ENCODE results near the gene TAS2R31. TPM values are rescaled to one million over a fixed set of nuclear protein-coding genes. Genes with fewer than 3 reads are reported as not detected.
"Not testable (repeated sequence)": the region's sequence is repeated elsewhere in the genome, so short reads cannot be mapped to it uniquely, and the experiment has no call there.

Gene TAS2R31
- polyA plus RNA-seq, 3 donors: 0.29 TPM; not detected in 2

GRCh38 chr12:11040162-11040561 lies 9.0 kb upstream of the TAS2R31 start:
- DNase-seq: no peak
- Mint-ChIP-seq H3K4me1 (no peaks in the 10 kb centered on the region), H3K9me3 (peaks cover 4 to 11% (median 10%) of the 10 kb centered on the region in 7 donors), H3K27me3 (ENCODE audit: low read depth in 3 of 3) (peaks cover 0 to 1% (median 0%) of the 10 kb centered on the region in 3 donors), H3K4me3 (no peak overlapping the region), H3K27ac (no peak overlapping the region), H3K36me3 (peaks cover 29 to 52% of the 10 kb centered on the region in 2 donors)
- H3K9ac ChIP-seq (ENCODE audit: insufficient read depth, low read length, poor library complexity, severe bottlenecking): no peak overlapping the region
- no peaks in the 10 kb centered on the region for H3K79me2 ChIP-seq (ENCODE audit: insufficient read depth, low read length)
- H4K20me1 ChIP-seq (ENCODE audit: insufficient read depth, low read length): no peaks in the 10 kb centered on the region
- no peak overlapping the region for H3K4me3 ChIP-seq (replicated peaks in 1 of 3; ENCODE audit: low read depth in 2 of 3, low read length in 3 of 3)
- H3K27me3 ChIP-seq (ENCODE audit: control insufficient read depth in 2 of 2, insufficient read depth in 2 of 2, low read length in 2 of 2): no peaks in the 10 kb centered on the region
- no peak for TF ChIP-seq CTCF (IDR thresholded peaks at IDR 0.05)
- no peak overlapping the region for H3K4me2 ChIP-seq (replicated peaks; ENCODE audit: extremely low read depth, low read length, poor library complexity, severe bottlenecking)
- WGBS (ENCODE audit: insufficient coverage): no CpG with 5 or more reads among the region's 1 CpG
- intact Hi-C loops (cut with micrococcal nuclease): no loop called here
- no peak overlapping the region for H3K27ac ChIP-seq (ENCODE audit: low read depth in 1 of 2, low read length in 2 of 2)
- H3K36me3 ChIP-seq (replicated peaks in 1 of 2; ENCODE audit: control insufficient read depth in 1 of 2, insufficient read depth in 2 of 2, low read length in 2 of 2): peaks cover 5 to 12% of the 10 kb centered on the region in 2 donors
- no peaks in the 10 kb centered on the region for H3K9me3 ChIP-seq (replicated peaks in 1 of 2; ENCODE audit: control insufficient read depth in 1 of 2, insufficient read depth in 1 of 2, low read length in 2 of 2)
- no peak overlapping the region for H2AFZ ChIP-seq (ENCODE audit: insufficient read depth, low read depth, low read length, poor library complexity, severe bottlenecking)
- no peaks in the 10 kb centered on the region for H3K4me1 ChIP-seq (ENCODE audit: control insufficient read depth in 1 of 2, insufficient read depth in 2 of 2, low read length in 2 of 2)

GRCh38 chr12:11039171-11039570 lies 8.0 kb upstream of the TAS2R31 start:
- no peak overlapping the region for H3K27ac ChIP-seq (ENCODE audit: low read depth in 1 of 2, low read length in 2 of 2)
- Mint-ChIP-seq H3K4me3 (no peak overlapping the region), H3K9me3 (peaks cover 4 to 11% (median 8%) of the 10 kb centered on the region in 7 donors), H3K4me1 (no peaks in the 10 kb centered on the region), H3K36me3 (peaks cover 20 to 48% of the 10 kb centered on the region in 2 donors), H3K27ac (no peak overlapping the region), H3K27me3 (ENCODE audit: low read depth in 3 of 3) (peaks cover 0 to 1% (median 0%) of the 10 kb centered on the region in 3 donors)
- peaks cover 5 to 11% of the 10 kb centered on the region in 2 donors for H3K36me3 ChIP-seq (replicated peaks in 1 of 2; ENCODE audit: control insufficient read depth in 1 of 2, insufficient read depth in 2 of 2, low read length in 2 of 2)
- H3K9ac ChIP-seq (ENCODE audit: insufficient read depth, low read length, poor library complexity, severe bottlenecking): no peak overlapping the region
- H3K27me3 ChIP-seq (ENCODE audit: control insufficient read depth in 2 of 2, insufficient read depth in 2 of 2, low read length in 2 of 2): no peaks in the 10 kb centered on the region
- no peaks in the 10 kb centered on the region for H3K79me2 ChIP-seq (ENCODE audit: insufficient read depth, low read length)
- no peak for DNase-seq
- no peak overlapping the region for H3K4me3 ChIP-seq (replicated peaks in 1 of 3; ENCODE audit: low read depth in 2 of 3, low read length in 3 of 3)
- H3K4me2 ChIP-seq (replicated peaks; ENCODE audit: extremely low read depth, low read length, poor library complexity, severe bottlenecking): no peak overlapping the region
- H4K20me1 ChIP-seq (ENCODE audit: insufficient read depth, low read length): no peaks in the 10 kb centered on the region
- H2AFZ ChIP-seq (ENCODE audit: insufficient read depth, low read depth, low read length, poor library complexity, severe bottlenecking): no peak overlapping the region
- intact Hi-C loops (cut with micrococcal nuclease): no loop called here
- WGBS (ENCODE audit: insufficient coverage): no CpG with 5 or more reads among the region's 3 CpGs
- no peaks in the 10 kb centered on the region for H3K9me3 ChIP-seq (replicated peaks in 1 of 2; ENCODE audit: control insufficient read depth in 1 of 2, insufficient read depth in 1 of 2, low read length in 2 of 2)
- no peak for TF ChIP-seq CTCF (IDR thresholded peaks at IDR 0.05)
- no peaks in the 10 kb centered on the region for H3K4me1 ChIP-seq (ENCODE audit: control insufficient read depth in 1 of 2, insufficient read depth in 2 of 2, low read length in 2 of 2)

GRCh38 chr12:11033959-11034358 lies 2.8 kb upstream of the TAS2R31 start:
- H3K36me3 Mint-ChIP-seq: peaks cover 17 to 38% of the 10 kb centered on the region in 2 donors
- H3K4me1 Mint-ChIP-seq; H3K4me3 ChIP-seq (replicated peaks in 1 of 3; ENCODE audit: low read depth in 2 of 3, low read length in 3 of 3); H3K9me3 Mint-ChIP-seq; H4K20me1 ChIP-seq (ENCODE audit: insufficient read depth, low read length); H3K4me1 ChIP-seq (ENCODE audit: control insufficient read depth in 1 of 2, insufficient read depth in 2 of 2, low read length in 2 of 2); H3K9ac ChIP-seq (ENCODE audit: insufficient read depth, low read length, poor library complexity, severe bottlenecking); H2AFZ ChIP-seq (ENCODE audit: insufficient read depth, low read depth, low read length, poor library complexity, severe bottlenecking); H3K4me2 ChIP-seq (replicated peaks; ENCODE audit: extremely low read depth, low read length, poor library complexity, severe bottlenecking); H3K27me3 Mint-ChIP-seq (ENCODE audit: low read depth in 3 of 3); DNase-seq; intact Hi-C loops (cut with micrococcal nuclease); H3K27ac ChIP-seq (ENCODE audit: low read depth in 1 of 2, low read length in 2 of 2); H3K9me3 ChIP-seq (replicated peaks in 1 of 2; ENCODE audit: control insufficient read depth in 1 of 2, insufficient read depth in 1 of 2, low read length in 2 of 2); H3K36me3 ChIP-seq (replicated peaks in 1 of 2; ENCODE audit: control insufficient read depth in 1 of 2, insufficient read depth in 2 of 2, low read length in 2 of 2); H3K79me2 ChIP-seq (ENCODE audit: insufficient read depth, low read length); H3K27me3 ChIP-seq (ENCODE audit: control insufficient read depth in 2 of 2, insufficient read depth in 2 of 2, low read length in 2 of 2); H3K27ac Mint-ChIP-seq; H3K4me3 Mint-ChIP-seq: not testable (repeated sequence)
- WGBS (ENCODE audit: insufficient coverage): no CpG with 5 or more reads among the region's 3 CpGs
